Upper lobe of left lung (tissue), 4 donors: Measurements from ENCODE around the gene GNAZ.

ENCODE experiments used
- POLR2A ChIP-seq, 4 donors: fragments of 450-650 bp; IDR thresholded peaks; one replicate each; pipeline ENCODE4 v1.5.1; 2016 to 2017; ENCODE audit warnings: antibody characterized with exemption in 4 of 4, mild to moderate bottlenecking in 2 of 4
- TF ChIP-seq, protein P1 (sequence below), 6 experiments: fragments of 450-650 bp in 4 of 6; fragments of 200-600 bp in 2 of 6; sonication (generic) in 2 of 6; IDR thresholded peaks; one replicate each; pipeline ENCODE4 v1.5.1; 2016 to 2019; ENCODE audit warnings: antibody characterized with exemption in 6 of 6

DNA sequence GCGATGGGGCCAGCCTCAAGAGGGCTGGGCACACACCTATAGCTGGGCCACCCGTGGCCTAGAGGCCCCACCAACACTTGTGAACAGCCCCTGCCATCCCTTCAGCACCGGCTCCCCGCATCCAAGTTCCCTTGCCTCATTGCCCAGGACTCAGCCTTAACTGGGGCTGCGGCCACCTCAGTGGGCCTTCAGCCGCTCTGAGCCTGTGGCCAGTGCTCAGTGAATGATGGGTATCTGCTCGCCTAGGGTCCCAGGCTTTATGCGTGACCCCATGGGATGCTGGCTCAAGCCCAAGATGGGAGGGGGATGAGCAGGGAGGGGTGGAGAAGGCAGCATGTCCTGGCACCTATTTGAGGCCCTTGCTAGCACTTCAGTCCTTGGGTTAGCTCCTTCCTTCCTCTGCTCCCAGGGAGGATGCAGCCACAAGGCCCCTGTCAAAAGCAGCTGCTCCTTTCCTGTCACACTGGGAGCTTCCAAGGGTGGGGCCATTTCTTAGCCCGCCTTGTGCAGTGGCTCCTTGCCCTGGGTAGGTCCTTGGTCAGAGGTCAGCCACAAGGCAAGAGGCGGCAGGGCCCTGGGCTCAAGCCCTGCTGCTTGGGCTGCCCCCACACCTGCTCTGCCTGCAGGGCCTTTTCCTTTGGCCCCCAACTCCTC, 31.8 kb downstream of the GNAZ start:
- TF ChIP-seq, protein P1, sequence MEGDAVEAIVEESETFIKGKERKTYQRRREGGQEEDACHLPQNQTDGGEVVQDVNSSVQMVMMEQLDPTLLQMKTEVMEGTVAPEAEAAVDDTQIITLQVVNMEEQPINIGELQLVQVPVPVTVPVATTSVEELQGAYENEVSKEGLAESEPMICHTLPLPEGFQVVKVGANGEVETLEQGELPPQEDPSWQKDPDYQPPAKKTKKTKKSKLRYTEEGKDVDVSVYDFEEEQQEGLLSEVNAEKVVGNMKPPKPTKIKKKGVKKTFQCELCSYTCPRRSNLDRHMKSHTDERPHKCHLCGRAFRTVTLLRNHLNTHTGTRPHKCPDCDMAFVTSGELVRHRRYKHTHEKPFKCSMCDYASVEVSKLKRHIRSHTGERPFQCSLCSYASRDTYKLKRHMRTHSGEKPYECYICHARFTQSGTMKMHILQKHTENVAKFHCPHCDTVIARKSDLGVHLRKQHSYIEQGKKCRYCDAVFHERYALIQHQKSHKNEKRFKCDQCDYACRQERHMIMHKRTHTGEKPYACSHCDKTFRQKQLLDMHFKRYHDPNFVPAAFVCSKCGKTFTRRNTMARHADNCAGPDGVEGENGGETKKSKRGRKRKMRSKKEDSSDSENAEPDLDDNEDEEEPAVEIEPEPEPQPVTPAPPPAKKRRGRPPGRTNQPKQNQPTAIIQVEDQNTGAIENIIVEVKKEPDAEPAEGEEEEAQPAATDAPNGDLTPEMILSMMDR (IDR thresholded peaks at IDR 0.05), result no peak
- no peak for TF ChIP-seq POLR2A (IDR thresholded peaks at IDR 0.05)
